ENCODE results near the gene TMEM203.
"Not testable (repeated sequence)": the region's sequence is repeated elsewhere in the genome, so short reads cannot be mapped to it uniquely, and the experiment has no call there.

- not testable (repeated sequence) for TF ChIP-seq SIN3A (IDR thresholded peaks at IDR 0.05; ENCODE audit: borderline replicate concordance, low read depth, low read length); SP2 (CRISPR knock-in tag; IDR thresholded peaks at IDR 0.05); MBD4 (IDR thresholded peaks at IDR 0.05; ENCODE audit: borderline replicate concordance, low read length); ZBTB25 (CRISPR knock-in tag; IDR thresholded peaks at IDR 0.05); CREB1 (IDR thresholded peaks at IDR 0.05); CREB1 (CRISPR knock-in tag; IDR thresholded peaks at IDR 0.05); FOXK2 (IDR thresholded peaks at IDR 0.05); TAF1 (CRISPR knock-in tag; IDR thresholded peaks at IDR 0.05); ZNF20 (CRISPR knock-in tag; IDR thresholded peaks at IDR 0.05); CTCF (CRISPR knock-in tag; IDR thresholded peaks at IDR 0.05); ATF7-NPFF (CRISPR knock-in tag; IDR thresholded peaks at IDR 0.05; ENCODE audit: low read depth); POLR2A (IDR thresholded peaks at IDR 0.05; ENCODE audit: insufficient read depth in 1 of 2, low read depth in 2 of 2, low read length in 2 of 2)
These were observed 34.2 kb upstream of the TMEM203 start for GRCh38 chr9:137239541-137240200.
